HG03108 (cell line): ENCODE measurements around the gene SCLT1.

Source experiments
- ATAC-seq: cut with Tn5 transposase; IDR thresholded peaks from one replicate; pipeline ENCODE4 v1.9.1; 2021; ENCODE audit warnings: moderate library complexity; ENCODE audit not compliant: unreplicated experiment

Gene SCLT1

DNA sequence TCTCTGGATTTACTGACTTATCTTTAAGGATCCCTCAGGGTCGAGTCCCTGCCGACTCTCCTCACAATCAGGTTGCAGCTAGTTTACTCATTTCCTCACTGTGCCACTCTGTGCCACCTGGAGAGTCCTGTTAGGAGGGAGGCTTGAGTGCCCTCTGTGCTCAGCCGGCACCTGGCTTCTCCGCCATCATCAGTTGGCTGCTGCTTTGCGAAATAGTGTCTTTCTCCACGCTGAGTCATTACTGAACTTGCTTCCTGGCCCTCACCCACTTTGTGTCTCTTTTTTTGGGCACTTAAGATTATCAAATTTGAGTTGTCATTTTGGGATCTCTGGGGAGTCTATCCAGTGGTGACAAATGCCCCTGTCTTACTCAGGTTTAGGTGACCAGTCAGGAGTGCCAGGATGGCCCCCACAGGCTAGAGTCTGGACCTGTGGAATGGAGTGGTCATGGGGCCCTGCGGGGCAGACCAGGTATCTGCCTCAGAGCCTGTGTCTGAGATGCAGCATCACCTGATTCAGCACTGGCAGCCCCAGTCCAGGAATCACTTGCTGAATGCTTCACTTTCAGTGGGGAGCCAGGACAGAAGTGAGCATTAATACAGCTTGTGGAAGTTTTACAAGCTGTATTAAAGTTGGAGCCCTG, 246.1 kb downstream of the SCLT1 start:
- no peak for ATAC-seq

DNA sequence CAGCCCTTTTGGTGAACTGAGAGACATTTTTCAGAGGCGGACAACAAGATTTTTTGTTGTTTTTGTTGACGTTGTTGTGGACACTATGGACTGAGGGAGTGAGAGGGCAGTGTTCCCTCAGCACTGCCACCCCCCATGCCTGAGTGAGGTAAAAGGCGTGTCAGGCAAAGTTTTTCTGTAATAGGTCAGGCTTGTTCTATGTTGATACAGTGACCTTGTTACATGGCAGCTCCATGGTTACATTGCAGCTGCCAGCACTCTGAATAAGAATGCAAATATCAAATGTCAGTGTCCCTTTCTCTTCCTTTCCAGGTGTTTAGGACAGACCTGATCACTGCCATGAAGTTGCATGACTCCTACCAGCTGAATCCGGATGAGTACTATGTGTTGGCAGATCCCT, 247.3 kb downstream of the SCLT1 start:
- no peak for ATAC-seq

DNA sequence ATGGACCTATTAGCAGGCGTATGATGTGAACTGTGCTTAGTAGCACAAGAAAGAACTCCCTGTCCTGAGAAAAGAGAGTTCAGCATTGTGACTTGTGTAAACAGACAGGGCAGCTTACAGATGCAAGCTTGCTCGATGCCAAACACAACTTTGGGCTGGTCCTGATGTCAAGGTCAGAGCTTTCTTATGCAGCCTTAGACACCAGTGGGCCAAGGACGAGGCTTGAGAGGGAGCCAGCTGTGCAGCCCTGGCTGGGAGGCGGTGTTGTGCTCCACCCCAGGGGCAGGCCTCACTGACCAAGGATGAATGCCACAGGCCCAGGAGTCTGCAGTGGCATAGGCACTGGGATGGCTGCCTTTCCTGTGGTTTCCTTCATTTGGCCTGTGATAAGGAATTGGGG, 248.4 kb downstream of the SCLT1 start:
- no peak for ATAC-seq

DNA sequence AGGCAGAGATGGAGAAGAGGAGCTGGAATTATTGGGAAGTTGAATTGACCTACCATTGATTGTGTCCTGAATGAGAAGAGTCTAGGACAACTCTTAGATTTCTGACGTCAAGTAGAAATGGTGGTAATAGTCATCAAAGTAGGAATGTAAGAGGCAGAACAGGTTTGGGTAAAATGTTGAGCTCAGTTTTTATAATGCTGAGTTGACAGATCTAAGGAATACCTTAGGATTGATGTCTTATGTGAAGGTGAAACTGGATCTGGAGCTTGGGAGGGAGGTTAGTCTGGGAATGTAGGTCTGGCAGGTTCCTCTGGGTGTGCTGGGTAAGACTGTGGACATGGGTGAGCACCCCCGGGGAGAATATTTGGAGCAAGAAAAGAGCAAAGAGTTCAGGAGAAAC, 251.9 kb downstream of the SCLT1 start:
- no peak for ATAC-seq

DNA sequence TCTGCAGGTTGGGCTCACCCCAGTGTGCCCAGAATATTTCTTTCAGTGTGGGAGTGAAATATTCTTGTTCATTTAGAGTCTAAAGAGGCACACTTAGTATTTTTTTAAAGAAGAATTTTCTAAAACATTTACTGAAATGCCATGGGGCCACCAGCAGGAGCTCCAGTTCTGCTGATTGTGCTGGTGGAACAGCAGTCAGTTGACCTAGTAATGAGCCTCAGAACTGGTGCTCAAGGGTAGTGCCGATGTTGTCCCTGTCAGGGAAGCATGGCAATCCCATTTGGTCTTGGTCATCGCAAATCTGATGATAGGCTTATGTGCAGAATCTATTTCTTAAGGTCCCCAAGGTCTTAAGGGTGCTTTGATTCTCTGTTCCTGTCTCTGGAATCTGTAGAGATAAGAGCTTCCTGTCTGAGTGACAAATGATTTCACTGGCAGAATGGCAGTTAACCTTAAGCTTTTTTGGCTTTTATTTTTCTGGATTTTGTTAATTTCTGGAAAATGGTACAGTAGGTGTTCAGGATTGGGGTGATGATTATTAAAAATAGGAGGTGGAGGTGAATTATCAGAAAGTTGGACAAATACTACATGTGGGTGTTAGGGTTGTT, 252.5 kb downstream of the SCLT1 start:
- no peak for ATAC-seq

DNA sequence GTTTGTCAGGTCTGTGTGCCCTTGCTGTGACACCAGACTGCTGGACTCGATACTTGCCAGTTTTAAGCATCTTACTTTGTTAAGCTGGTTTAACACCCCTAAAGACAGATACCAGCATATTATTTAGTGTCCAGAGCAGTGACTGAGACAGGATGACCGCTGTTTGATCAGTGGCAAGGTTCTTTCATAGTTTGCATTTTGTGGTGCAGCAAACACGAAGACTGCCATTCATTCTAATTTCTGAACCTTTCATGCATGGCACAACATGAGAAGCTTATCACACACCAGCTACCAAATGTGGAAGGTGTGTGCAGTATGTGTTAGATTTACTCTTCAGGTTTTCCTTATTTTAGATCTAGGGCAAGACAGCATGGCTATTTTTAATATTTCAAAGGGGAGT, 255.7 kb downstream of the SCLT1 start:
- no peak for ATAC-seq

DNA sequence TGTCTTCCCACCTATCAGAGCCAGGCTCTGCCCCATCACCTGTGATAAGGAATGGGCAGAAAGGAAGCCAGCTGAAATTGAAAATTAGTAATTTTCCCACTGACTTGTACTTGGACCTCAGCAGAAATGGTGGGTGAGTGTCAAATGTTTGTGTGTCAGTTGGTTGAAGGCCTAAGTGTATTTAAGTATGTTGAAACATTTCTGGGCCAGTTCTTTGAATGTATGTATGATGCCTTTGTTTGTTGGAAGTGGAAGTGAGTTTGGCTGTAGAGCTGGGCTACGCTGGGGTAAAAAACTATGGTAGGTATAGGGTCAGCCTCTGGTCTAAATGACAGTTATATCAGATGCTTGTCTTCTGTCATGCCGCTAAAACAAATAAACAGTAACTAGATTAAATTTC, 256.1 kb downstream of the SCLT1 start:
- no peak for ATAC-seq

DNA sequence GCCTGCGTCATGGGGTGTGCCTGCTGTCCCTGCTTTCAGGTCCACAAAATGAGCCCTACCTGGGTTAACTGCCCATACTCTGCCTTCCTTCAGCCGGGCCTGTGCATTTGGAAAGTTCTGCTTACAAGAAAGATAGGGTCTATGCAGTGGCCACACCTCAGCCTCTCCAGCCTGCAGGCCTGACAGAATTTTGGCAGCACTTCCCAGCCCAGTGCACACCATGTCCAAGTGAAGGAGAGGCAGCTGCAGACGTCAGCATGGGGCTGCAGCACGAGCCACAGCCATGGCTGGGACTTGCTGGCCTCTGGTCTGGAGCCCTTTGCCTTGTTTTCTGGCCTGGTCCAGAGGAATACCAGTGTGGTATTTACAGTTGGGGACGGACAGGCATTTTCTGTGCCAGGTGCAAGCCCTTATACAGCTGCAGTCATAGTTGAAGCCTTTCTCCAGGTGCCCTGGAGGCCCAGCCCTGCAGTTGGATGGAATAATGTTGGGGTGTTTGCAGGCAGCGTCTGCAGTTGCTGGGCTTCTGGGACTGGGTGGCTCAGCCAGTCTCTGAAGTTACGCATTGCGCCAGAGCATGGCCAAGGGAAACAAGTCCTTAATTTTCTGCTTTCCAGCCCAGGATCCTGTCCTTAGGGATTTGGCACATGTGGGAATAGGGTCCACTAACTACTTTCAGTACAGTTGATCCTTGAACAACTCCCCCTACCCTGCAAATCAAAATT, 257.7 kb downstream of the SCLT1 start:
- no peak for ATAC-seq
